CD4-positive, alpha-beta T cell treated with Interleukin-15 for 1 hour (primary cell): ENCODE data around the gene CAPN12.

Source experiments
- DNase-seq: peaks from one replicate; pipeline ENCODE4 v3.0.0-alpha.2; 2020

The CAPN12 gene

DNA sequence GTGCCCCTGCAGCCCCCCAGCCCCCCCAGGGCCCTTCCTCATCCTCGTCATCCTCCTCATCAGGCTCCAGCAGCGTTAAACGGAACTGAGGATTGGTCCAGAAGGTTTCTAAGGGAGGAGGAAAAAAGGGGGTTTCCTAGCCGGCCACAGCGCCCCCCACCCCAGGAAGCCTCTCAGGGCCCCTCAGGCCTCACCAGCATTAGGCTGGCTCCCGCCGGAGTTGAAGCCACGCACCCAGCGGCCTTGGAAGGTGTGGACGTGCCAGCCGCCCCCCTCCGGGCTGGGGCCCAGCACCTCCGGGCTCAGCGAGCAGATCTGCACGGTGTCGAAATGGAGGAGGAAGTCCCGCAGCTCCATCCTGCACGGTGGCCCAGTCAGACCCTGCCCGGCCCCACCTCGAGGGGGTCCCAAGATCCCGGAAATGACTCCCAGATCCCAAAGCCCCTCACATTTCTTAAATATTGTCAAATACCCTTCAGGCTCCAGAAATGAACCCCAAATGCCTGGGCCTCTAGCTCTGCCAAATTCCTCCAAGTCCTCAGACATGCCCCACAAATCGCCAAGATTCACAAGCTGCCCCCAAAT is 6.9 kb downstream of the CAPN12 start:
- DNase-seq = no peak

DNA sequence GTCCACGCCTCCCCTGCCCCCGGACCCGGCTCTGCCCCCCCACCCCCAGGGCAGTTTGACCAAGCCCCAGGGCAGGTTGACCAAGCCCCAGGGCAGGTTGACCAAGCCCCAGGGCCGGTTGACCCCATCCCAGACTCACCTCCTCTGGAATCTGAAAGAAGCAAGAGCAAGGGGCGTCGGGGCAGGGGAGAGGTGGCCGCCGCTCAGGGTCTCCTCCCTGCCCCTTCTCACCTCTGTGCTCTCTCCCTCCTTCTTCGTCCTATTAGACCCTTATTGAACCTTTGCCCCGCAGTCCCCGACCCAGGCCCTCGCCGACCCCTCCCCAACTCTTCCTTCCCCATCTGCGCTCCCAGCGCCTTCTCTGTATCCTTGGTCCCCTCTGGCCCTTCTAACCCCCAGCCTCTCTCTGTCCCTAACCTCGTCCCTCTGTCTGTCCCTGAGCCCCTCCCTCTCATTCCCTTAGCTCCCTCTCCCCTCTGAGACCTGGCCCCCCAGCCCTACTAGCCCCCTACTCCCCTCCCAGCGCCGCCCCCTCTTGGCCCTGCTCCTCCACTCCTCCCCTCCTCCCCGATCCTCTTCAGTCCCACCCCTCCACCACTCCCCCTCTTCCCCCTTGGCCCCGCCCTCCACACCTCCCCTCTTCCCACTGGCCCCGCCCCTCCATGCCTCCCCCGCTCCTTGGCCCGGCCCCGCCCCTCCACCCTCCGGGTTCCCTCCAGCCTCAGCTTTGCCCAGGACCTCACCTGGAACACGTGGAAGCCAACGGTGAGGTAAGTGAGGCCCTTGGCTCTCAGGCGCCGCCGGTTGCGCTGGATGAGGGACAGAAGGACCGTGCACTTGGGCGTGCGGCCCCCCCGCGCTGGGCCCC is 7.6 kb downstream of the CAPN12 start:
- DNase-seq = peak; percentile 70

DNA sequence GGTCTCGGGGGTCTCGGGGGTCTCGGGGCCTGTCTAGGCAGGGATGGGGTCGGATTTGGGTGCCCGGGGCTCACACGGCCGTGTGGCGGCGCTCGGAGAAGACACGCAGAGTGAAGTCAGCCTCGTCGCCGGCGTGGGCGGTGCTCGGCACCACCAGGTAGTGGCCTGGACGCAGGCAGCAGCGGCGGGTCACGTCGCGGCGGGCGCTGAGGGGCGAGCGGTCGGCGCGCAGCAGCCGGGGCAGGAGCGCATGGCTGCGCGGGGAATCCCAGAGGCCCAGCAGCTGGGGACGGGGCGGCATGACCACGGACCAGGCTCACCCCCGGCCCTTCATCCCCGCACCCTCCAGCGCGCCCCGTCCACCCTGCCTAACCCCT is 8.2 kb downstream of the CAPN12 start:
- peak; percentile 67 for DNase-seq

GRCh38 chr19:38735257-38735686 is 9.0 kb downstream of the CAPN12 start:
- DNase-seq = no peak

DNA sequence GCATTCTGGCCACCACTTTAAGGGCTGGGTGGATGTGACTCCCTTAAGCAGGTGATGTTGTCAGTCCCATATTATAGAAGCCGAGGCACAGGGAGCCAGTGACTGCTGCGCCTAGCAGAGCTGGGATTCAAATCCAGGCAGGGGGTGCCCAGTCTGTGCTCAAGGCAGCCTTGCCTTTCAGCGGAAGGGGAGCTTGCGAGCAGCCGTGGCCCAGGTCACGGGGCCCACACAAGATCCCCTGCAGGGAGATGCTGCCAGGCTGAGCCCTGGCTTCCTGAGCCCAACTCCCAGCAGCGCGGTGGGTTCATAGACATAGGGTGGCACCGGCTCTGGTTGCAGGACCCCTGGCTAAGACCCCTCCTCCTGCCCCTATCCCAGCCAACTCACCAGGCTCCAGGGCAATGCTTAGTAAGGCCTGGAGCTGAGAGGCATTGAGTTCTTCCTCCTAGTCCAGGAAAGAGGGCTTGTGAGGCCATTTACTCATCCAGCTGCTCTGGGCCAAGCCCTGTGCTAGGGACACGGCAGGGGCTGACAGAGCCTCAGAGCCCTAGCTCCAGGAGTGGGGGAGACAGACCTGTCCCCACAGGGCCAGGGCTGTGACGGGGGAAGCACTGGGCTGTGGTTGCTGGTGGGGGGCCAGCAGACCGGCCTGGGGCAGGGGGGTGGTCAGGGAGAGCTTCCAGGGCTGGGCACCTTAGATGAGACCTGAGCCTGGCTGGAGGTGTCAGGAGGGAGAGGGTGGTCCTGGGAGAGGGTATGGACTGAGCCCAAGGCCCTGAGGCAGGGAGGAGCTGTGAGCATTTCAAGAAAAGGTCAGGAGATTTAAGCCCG is 9.6 kb downstream of the CAPN12 start:
- DNase-seq = peak; percentile 36

DNA sequence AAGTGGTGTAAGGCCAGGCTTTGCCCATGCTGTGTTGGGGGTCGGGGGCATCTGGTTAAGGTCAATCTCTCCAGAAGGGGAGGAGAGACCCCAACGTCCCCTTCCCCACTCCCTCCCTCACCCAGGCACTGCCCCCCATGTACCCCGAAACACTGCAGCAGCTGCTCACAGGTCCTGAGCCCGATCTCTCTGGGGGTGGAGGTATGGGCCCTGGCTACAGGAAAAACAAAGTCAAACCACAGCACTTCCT is 10.2 kb downstream of the CAPN12 start:
- DNase-seq = no peak

- DNase-seq = no peak
These were observed 10.6 kb downstream of the CAPN12 start for GRCh38 chr19:38733493-38734175.

- no peak for DNase-seq
These were observed 11.1 kb downstream of the CAPN12 start for GRCh38 chr19:38733241-38733492.

DNA sequence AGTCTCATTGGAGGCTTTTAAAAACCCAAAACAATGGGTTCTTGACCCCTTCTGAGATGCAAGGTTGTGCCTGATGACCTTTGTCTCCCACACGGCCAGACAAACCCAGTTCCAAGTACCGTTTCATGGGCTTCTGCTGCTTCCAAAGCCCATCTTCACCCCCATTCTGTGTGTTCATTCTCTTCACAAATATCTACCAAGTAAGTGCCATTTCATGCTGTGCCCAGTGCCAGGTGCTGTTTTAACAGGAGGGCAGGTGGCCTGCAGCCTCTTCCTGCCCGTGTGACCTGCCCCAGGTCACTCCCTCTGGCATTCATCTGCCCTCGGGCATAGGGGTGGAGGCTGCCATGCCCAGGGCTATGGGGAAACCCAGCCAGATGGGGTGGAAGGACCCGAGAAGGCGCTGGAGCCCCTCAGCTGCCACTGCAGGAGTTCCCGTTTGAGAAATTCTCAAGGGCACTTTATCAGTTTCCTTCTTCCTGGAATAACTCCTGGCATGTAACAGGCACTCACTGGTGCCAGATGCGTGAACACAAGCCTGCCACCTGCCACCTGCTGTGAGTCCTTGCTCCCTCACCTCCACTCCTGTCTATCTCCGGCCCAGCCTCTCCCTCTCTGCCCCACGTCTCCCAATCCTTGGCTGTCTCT is 12.5 kb downstream of the CAPN12 start:
- DNase-seq = no peak

GRCh38 chr19:38730731-38731589 is 13.3 kb downstream of the CAPN12 start:
- no peak for DNase-seq

GRCh38 chr19:38730470-38730730 is 13.9 kb downstream of the CAPN12 start:
- DNase-seq = no peak

DNA sequence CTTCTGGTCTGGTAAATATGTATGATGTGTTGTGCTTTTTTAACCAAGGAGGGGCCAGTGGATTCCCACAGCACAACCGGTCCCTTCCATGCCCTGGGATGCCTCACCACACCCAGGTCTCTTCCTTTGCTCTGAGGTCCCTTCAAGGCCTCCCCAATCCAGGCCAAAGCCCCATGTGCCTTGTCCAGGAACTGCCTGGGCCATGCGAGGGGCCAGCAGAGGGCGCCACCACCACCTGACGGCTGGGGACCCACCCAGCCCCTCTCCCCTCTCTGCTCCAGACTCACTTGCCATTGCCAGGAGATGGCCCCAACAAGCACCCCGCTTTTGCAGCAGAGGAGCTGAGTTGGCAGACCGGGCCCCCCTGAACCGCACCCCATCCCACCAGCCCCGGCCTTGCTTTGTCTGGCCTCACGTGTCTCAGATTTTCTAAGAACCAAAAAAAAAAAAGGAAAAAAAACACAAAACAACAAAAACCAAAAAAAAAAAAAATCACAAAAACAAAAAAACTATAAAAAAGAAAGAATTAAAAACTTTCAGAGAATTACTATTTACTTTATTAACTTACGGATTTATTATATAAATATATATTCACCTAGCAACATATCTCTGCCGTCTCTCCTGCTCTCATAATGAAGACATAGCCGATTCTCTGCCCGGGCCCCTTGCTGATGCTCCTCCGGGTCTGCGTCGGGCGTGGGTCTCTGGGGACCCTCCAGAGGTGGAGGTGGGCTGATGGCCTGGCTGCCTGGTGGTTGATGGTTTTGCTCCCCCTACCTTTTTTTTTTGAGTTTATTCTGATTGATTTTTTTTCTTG is 14.4 kb downstream of the CAPN12 start:
- DNase-seq = peak; percentile 76

GRCh38 chr19:38728752-38729541 is 15.3 kb downstream of the CAPN12 start:
- DNase-seq = no peak

DNA sequence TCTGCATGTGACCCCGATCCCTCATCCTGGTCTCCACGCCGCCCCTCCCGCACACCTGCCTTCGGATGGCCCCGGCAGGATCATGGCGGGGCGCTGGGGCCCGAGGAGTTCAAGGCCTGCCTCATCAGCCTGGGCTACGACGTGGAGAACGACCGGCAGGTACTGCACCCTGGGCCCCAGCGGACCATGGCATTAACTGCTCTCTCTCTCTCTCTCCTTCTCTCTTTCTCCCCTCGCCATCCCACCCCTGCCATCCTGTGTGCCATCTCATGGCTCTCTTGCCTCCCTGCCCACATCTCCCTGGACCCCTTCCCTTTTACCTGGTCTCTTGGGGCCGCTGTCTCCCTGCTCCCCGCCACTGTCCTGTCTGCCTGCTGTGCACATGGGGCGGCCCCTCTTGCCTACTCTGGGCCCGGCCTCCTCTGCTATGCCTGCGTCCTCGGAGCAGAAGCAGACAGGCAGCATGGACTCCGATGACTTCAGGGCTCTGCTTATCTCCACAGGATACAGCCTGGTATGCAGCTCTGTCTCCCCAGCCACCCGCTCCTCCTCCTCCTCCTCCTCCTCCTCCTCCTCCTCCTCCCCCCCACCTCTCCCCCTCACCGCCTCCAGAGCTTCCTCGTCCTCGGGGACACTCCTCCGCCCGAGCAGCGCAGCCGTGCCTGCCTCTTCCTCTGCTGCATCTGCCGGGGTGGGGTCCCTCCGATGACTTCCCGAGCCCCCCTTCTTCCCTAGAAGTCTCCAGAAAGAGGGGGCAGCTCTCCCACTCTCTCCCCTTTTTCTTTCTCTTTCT is 16.2 kb downstream of the CAPN12 start:
- no peak for DNase-seq

- no peak for DNase-seq
These were observed 16.9 kb downstream of the CAPN12 start for GRCh38 chr19:38727306-38727867.

GRCh38 chr19:38726761-38727301 is 17.4 kb downstream of the CAPN12 start:
- DNase-seq = peak; percentile 54

DNA sequence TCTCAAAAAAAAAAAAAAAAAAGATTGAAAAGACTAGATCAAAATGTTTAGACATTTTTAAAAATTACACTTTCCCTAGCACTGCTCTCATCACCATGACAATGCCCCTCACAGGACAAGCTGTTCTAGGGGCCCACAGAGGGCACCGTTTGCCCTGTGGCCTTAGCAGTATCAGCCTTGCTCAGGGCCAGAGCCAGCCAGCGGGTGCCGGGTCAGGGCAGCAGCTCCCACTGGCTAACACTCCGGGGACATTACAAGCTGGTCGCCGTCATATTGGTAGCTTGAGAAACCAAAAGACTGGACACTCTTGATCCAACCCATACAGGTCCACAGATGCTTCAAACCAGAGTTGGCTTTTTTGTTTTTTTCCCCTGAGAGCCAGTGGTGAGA is 18.0 kb downstream of the CAPN12 start:
- DNase-seq = no peak

- no peak for DNase-seq
These were observed 18.6 kb downstream of the CAPN12 start for GRCh38 chr19:38725469-38726283.
